DOHH2 (cell line): ENCODE data around the gene MARCHF10.

Experiments used
- H3F3A ChIP-seq: fragments of 200-600 bp; sonication (generic), shearing (Covaris generic); 2 replicates; pipeline ENCODE4 v1.6.0; 2016; ENCODE audit warnings: antibody characterized with exemption, mild to moderate bottlenecking; ENCODE audit not compliant: control insufficient read depth, insufficient read depth
- H3K27ac ChIP-seq: fragments of 200-600 bp; sonication (generic); 2 replicates; pipeline ENCODE4 v1.5.1; 2014; ENCODE audit warnings: low read depth, mild to moderate bottlenecking, low read length, moderate library complexity
- H3K27me3 ChIP-seq: fragments of 200-600 bp; sonication (generic); 2 replicates; pipeline ENCODE4 v1.6.1; 2014; ENCODE audit warnings: mild to moderate bottlenecking, low read length, mixed read lengths; ENCODE audit not compliant: control insufficient read depth
- H3K36me3 ChIP-seq: fragments of 200-600 bp; sonication (generic); 2 replicates; pipeline ENCODE4 v1.6.1; 2014; ENCODE audit warnings: mild to moderate bottlenecking, low read length, moderate library complexity, mixed read lengths; ENCODE audit not compliant: control insufficient read depth
- H3K4me1 ChIP-seq: fragments of 200-600 bp; sonication (generic); 2 replicates; pipeline ENCODE4 v1.6.1; 2014; ENCODE audit warnings: mild to moderate bottlenecking, low read length, mixed read lengths; ENCODE audit not compliant: control insufficient read depth
- H3K4me2 ChIP-seq: fragments of 200-600 bp; sonication (generic); 2 replicates; pipeline ENCODE4 v1.6.0; 2014; ENCODE audit warnings: mild to moderate bottlenecking, low read length, moderate library complexity
- H3K4me3 ChIP-seq: fragments of 200-600 bp; sonication (generic); 2 replicates; pipeline ENCODE4 v1.5.1; 2014; ENCODE audit warnings: mild to moderate bottlenecking, low read length, mixed read lengths
- H3K79me2 ChIP-seq: fragments of 200-600 bp; sonication (generic); 2 replicates; pipeline ENCODE4 v1.6.1; 2014; ENCODE audit warnings: mild to moderate bottlenecking, low read length, mixed read lengths; ENCODE audit not compliant: control insufficient read depth
- H3K9me2 ChIP-seq: fragments of 200-600 bp; sonication (generic); replicated peaks from 2 replicates; pipeline ENCODE4 v1.6.1; 2014; ENCODE audit warnings: mild to moderate bottlenecking, low read length, mixed read lengths; ENCODE audit not compliant: control insufficient read depth
- H3K9me3 ChIP-seq: fragments of 200-600 bp; sonication (generic); 2 replicates; pipeline ENCODE4 v1.6.1; 2014; ENCODE audit warnings: antibody characterized with exemption, low read length, mixed read lengths; ENCODE audit not compliant: control insufficient read depth, insufficient read depth
- H4K20me1 ChIP-seq: fragments of 200-600 bp; sonication (generic); 2 replicates; pipeline ENCODE4 v1.6.0; 2014; ENCODE audit warnings: low read depth, mild to moderate bottlenecking, antibody characterized with exemption, low read length, moderate library complexity; ENCODE audit not compliant: control insufficient read depth, insufficient read depth
- EZH2phosphoT487 ChIP-seq: fragments of 200-600 bp; sonication (generic); IDR thresholded peaks from 2 replicates; pipeline ENCODE4 v1.6.1; 2017; ENCODE audit warnings: borderline replicate concordance, mild to moderate bottlenecking, antibody characterized with exemption, low read length, moderate library complexity, mixed read lengths
- TF ChIP-seq, protein P1 (sequence below): fragments of 200-600 bp; sonication (generic); IDR thresholded peaks from one replicate; pipeline ENCODE4 v1.5.1; 2014; ENCODE audit warnings: antibody characterized with exemption, mild to moderate bottlenecking, low read depth, low read length; ENCODE audit not compliant: poor library complexity, severe bottlenecking

The MARCHF10 gene

DNA sequence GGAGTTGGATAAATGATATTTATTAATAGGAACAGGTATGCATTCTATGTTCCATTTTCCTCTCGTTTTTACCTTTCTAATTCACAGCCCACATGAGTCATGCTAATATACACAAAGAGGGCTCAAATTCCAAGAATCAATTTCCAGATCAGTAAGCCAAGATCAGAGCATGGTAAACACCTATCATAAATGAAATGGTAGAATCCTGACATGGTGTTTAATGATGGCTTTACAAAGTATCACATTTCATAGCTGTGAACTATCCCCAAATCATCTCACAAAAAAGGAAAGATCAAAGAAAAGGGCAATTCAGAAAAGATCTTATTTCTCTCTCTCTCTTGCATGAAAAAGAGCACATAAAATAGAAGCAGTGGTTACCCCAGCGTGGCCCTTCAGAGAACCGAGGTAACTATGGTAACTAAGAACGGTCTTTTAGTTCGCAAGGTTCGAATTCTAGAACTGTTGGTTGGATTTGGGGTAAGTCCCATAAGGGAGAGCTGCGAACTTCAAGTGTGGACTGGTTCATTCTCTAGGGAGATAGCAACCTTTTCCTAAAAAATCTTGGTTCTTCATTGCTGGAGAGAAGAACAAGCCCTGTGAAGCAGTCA is 73.0 kb downstream of the MARCHF10 start:
- Histone ChIP-seq H3K9me3 (no peaks in the 10 kb centered on the region), H3K4me1 (no peaks in the 10 kb centered on the region), H3K27me3 (no peaks in the 10 kb centered on the region; the same call in 1 of the 2 replicates), H3K4me2 (no peak overlapping the region), H3K4me3 (no peak overlapping the region), H3K36me3 (no peaks in the 10 kb centered on the region), H4K20me1 (no peaks in the 10 kb centered on the region), H3K79me2 (no peaks in the 10 kb centered on the region), H3F3A (no peaks in the 10 kb centered on the region), H3K27ac (no peak overlapping the region), H3K9me2 (no peaks in the 10 kb centered on the region)
- TF ChIP-seq EZH2phosphoT487 = no peak
- TF ChIP-seq, protein P1, sequence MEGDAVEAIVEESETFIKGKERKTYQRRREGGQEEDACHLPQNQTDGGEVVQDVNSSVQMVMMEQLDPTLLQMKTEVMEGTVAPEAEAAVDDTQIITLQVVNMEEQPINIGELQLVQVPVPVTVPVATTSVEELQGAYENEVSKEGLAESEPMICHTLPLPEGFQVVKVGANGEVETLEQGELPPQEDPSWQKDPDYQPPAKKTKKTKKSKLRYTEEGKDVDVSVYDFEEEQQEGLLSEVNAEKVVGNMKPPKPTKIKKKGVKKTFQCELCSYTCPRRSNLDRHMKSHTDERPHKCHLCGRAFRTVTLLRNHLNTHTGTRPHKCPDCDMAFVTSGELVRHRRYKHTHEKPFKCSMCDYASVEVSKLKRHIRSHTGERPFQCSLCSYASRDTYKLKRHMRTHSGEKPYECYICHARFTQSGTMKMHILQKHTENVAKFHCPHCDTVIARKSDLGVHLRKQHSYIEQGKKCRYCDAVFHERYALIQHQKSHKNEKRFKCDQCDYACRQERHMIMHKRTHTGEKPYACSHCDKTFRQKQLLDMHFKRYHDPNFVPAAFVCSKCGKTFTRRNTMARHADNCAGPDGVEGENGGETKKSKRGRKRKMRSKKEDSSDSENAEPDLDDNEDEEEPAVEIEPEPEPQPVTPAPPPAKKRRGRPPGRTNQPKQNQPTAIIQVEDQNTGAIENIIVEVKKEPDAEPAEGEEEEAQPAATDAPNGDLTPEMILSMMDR = no peak

DNA sequence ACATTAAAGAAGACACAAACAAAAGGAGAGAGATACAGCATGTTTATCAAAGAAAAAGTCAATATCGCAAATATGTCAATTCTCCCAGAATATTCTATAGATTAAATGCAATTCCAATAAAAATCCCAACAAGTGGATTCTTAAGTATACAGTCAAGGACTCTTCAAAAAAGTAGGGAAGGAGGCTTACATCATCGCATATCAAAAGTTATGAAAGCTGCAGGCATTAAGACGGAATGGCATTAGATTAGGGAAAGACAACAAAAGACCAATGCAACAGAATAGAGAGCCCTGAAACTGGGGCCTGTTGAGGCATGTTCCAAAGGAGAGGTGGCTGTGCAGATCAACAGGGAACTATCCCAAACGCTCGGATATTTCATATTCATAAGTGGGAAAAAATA is 76.0 kb downstream of the MARCHF10 start:
- Histone ChIP-seq H3K27ac (no peak overlapping the region), H3K4me3 (no peak overlapping the region), H3K9me2 (no peaks in the 10 kb centered on the region), H4K20me1 (no peaks in the 10 kb centered on the region), H3K79me2 (no peaks in the 10 kb centered on the region), H3F3A (no peaks in the 10 kb centered on the region), H3K27me3 (peaks cover 7% of the 10 kb centered on the region), H3K36me3 (no peaks in the 10 kb centered on the region), H3K4me1 (no peaks in the 10 kb centered on the region), H3K4me2 (no peak overlapping the region), H3K9me3 (no peaks in the 10 kb centered on the region)
- no peak for TF ChIP-seq EZH2phosphoT487
- TF ChIP-seq, protein P1 = no peak

DNA sequence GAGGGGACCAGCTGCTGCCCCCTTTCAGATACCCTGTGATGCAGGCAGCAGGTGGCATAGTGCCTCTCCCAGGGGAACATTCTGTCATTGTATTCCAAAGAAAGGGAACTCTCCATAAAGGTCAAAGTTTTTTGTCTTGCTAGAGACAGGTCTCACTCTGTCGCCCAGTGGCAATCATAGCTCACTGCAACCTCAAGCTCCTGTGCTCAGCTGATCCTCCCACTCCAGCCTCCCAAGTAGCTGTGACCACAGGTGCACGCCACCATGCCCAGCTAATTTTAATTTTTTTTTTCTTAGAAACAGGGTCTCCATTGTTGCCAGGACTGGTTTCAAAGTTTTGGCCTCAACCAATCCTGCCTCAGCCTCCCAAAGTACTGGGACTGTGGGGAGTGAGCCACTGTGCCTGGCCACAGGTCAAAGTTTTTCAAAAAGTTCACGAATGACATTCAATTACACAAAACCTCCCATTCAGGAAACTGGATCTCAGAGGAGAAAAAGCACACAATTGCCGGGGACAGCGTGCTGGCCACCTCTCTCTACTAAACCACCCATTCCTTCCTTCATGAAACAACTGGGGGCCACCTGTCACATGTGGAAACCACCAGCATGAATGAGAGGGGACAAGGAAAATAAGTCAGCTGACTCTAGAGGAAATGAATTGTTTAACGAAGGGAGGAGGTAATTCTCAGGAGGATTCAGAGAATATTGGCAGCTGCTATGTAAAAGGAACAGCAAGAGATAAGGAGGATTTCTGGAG is 80.0 kb downstream of the MARCHF10 start:
- H3K27me3 ChIP-seq = peaks cover 23% of the 10 kb centered on the region
- H3K9me3 ChIP-seq = no peaks in the 10 kb centered on the region
- no peak for TF ChIP-seq EZH2phosphoT487
- TF ChIP-seq, protein P1 = no peak
- no peak overlapping the region for H3K27ac ChIP-seq
- no peaks in the 10 kb centered on the region for H4K20me1 ChIP-seq
- no peaks in the 10 kb centered on the region for H3K79me2 ChIP-seq
- H3K4me2 ChIP-seq = no peak overlapping the region
- no peak overlapping the region for H3K4me3 ChIP-seq
- H3K36me3 ChIP-seq = no peaks in the 10 kb centered on the region
- H3K9me2 ChIP-seq = no peaks in the 10 kb centered on the region
- H3F3A ChIP-seq = no peaks in the 10 kb centered on the region
- H3K4me1 ChIP-seq = 0 out of 2 replicates have a peak, but pooled peaks cover 7% of the 10 kb centered on the region
